IMR-90 (cell line): ENCODE measurements around the gene SAMD11. TPM values are rescaled to one million over a fixed set of nuclear protein-coding genes. Genes with fewer than 3 reads are reported as not detected.

ENCODE experiments used
- ATAC-seq: fragments of 200-7000 bp; cut with Tn5 transposase; 2 replicates; pipeline ENCODE4 v1.9.1; 2020; ENCODE audit warnings: low read depth, mild to moderate bottlenecking, moderate library complexity
- BruUV-seq: library from RNA; stranded (reverse); fragments of 400-500 nt; replicated peaks from 2 replicates; lab custom pipeline; 2021; lab: Mats Ljungman, UMichigan
- CTCF ChIA-PET: fragments of 300-600 bp; formaldehyde crosslinking; extraction: SDS; loops from one replicate; lab custom pipeline; 2021; ENCODE audit warnings: antibody characterized with exemption; lab: Yijun Ruan, JAX
- POLR2A ChIA-PET: fragments of 300-600 bp; sonication (Branson Sonifier 250); formaldehyde crosslinking; loops from one replicate; lab custom pipeline; 2022; ENCODE audit warnings: antibody characterized with exemption; ENCODE audit not compliant: unreplicated experiment; lab: Charles Lee
- DNase-seq: peaks from one replicate; pipeline ENCODE4 v3.0.0; 2013
- H2AFZ ChIP-seq: replicated peaks from 2 replicates; pipeline ENCODE3; 2013; ENCODE audit warnings: low read length, mild to moderate bottlenecking; ENCODE audit not compliant: poor library complexity
- H2AK5ac ChIP-seq: 2 replicates; pipeline ENCODE4 v1.6.1; 2013; ENCODE audit warnings: low read depth, low read length, inconsistent platforms
- H2AK9ac ChIP-seq: replicated peaks from 2 replicates; pipeline ENCODE3; 2013; ENCODE audit warnings: mild to moderate bottlenecking, low read depth, low read length, moderate library complexity; ENCODE audit not compliant: poor library complexity
- H2BK120ac ChIP-seq: 2 replicates; pipeline ENCODE4 v1.6.1; 2013; ENCODE audit warnings: low read depth, low read length, inconsistent platforms
- H2BK15ac ChIP-seq: 3 replicates; pipeline ENCODE4 v1.6.1; 2013; ENCODE audit warnings: low read depth, low read length, inconsistent platforms
- H2BK20ac ChIP-seq: 2 replicates; pipeline ENCODE4 v1.6.1; 2013; ENCODE audit warnings: low read depth, mild to moderate bottlenecking, inconsistent platforms, low read length, moderate library complexity
- H2BK5ac ChIP-seq: 2 replicates; pipeline ENCODE4 v1.6.1; 2013; ENCODE audit warnings: mild to moderate bottlenecking, low read depth, low read length, inconsistent platforms; ENCODE audit not compliant: poor library complexity, severe bottlenecking
- H3K14ac ChIP-seq: replicated peaks from 2 replicates; pipeline ENCODE4 v1.6.1; 2013; ENCODE audit warnings: low read depth, low read length, inconsistent platforms
- H3K18ac ChIP-seq: 2 replicates; pipeline ENCODE4 v1.6.1; 2013; ENCODE audit warnings: low read depth, low read length, control low read depth
- H3K23ac ChIP-seq: 2 replicates; pipeline ENCODE4 v1.6.1; 2013; ENCODE audit warnings: low read depth, low read length, inconsistent platforms
- H3K27ac ChIP-seq: 2 replicates; pipeline ENCODE4 v1.5.1; 2013; ENCODE audit warnings: mild to moderate bottlenecking, control low read depth, low read length; ENCODE audit not compliant: insufficient read depth
- H3K27me3 ChIP-seq: 2 replicates; pipeline ENCODE4 v1.6.1; 2013; ENCODE audit warnings: low read length; ENCODE audit not compliant: control insufficient read depth, insufficient read depth
- H3K36me3 ChIP-seq: 2 replicates; pipeline ENCODE4 v1.6.1; 2013; ENCODE audit warnings: low read length, mixed read lengths; ENCODE audit not compliant: control insufficient read depth, insufficient read depth
- H3K4ac ChIP-seq: 2 replicates; pipeline ENCODE4 v1.6.1; 2013; ENCODE audit warnings: low read depth, low read length, inconsistent platforms
- H3K4me1 ChIP-seq: 2 replicates; pipeline ENCODE4 v1.6.1; 2013; ENCODE audit warnings: low read length, mixed read lengths; ENCODE audit not compliant: control insufficient read depth, insufficient read depth
- H3K4me2 ChIP-seq: 2 replicates; pipeline ENCODE4 v1.6.1; 2013; ENCODE audit warnings: low read depth, mild to moderate bottlenecking, control low read depth, low read length, moderate library complexity
- H3K4me3 ChIP-seq: 2 replicates; pipeline ENCODE4 v1.5.1; 2013; ENCODE audit warnings: low read depth, mild to moderate bottlenecking, control low read depth, low read length, moderate library complexity; ENCODE audit not compliant: insufficient read depth
- H3K56ac ChIP-seq: 2 replicates; pipeline ENCODE4 v1.6.1; 2013; ENCODE audit warnings: low read length, inconsistent platforms; ENCODE audit not compliant: insufficient read depth; ENCODE audit errors: extremely low read depth
- H3K79me1 ChIP-seq, 2 experiments: 2 replicates each; pipeline ENCODE4 v1.6.1; 2013; ENCODE audit warnings: low read length in 2 of 2, inconsistent platforms in 1 of 2, low read depth in 1 of 2
- H3K9ac ChIP-seq: 2 replicates; pipeline ENCODE4 v1.6.1; 2013; ENCODE audit warnings: low read depth, low read length, control low read depth
- H3K9me1 ChIP-seq: 2 replicates; pipeline ENCODE4 v1.6.1; 2013; ENCODE audit warnings: low read length, inconsistent platforms; ENCODE audit not compliant: insufficient read depth
- H3K9me3 ChIP-seq: 2 replicates; pipeline ENCODE4 v1.6.1; 2013; ENCODE audit warnings: low read length; ENCODE audit not compliant: control insufficient read depth, insufficient read depth
- H4K20me1 ChIP-seq: 2 replicates; pipeline ENCODE4 v1.6.1; 2013; ENCODE audit warnings: low read length, inconsistent platforms; ENCODE audit not compliant: insufficient read depth
- H4K5ac ChIP-seq: 2 replicates; pipeline ENCODE4 v1.6.1; 2013; ENCODE audit warnings: mild to moderate bottlenecking, low read depth, low read length, control low read depth
- H4K8ac ChIP-seq, 2 experiments: 2 replicates each; pipeline ENCODE4 v1.6.1; 2013; ENCODE audit warnings: low read depth in 2 of 2, low read length in 2 of 2, control low read depth in 1 of 2, inconsistent platforms in 1 of 2
- H4K91ac ChIP-seq: 2 replicates; pipeline ENCODE4 v1.6.1; 2013; ENCODE audit warnings: low read depth, low read length, inconsistent platforms; ENCODE audit not compliant: insufficient read depth
- ELK1 ChIP-seq: fragments of 150-350 bp; IDR thresholded peaks from 2 replicates; pipeline ENCODE4 v1.6.1; 2016; ENCODE audit warnings: low read depth, mild to moderate bottlenecking, low read length, moderate library complexity, borderline replicate concordance
- FOS ChIP-seq: fragments of 150-350 bp; IDR thresholded peaks from 2 replicates; pipeline ENCODE4 v1.6.1; 2016; ENCODE audit warnings: low read depth, low read length
- MXI1 ChIP-seq: IDR thresholded peaks from 2 replicates; pipeline ENCODE4 v1.6.1; 2012; ENCODE audit warnings: low read depth, mild to moderate bottlenecking, low read length, moderate library complexity, borderline replicate concordance
- NFE2L2 ChIP-seq: fragments of 150-350 bp; IDR thresholded peaks from 2 replicates; pipeline ENCODE4 v1.6.1; 2016; ENCODE audit warnings: low read depth, mild to moderate bottlenecking, low read length
- POLR2A ChIP-seq: IDR thresholded peaks from 2 replicates; pipeline ENCODE4 v1.6.1; 2012; ENCODE audit warnings: mild to moderate bottlenecking, low read depth, low read length
- RAD21 ChIP-seq: IDR thresholded peaks from 2 replicates; pipeline ENCODE4 v1.6.1; 2012; ENCODE audit warnings: low read length, improper control_type of control experiment
- USF2 ChIP-seq: fragments of 150-350 bp; IDR thresholded peaks from 2 replicates; pipeline ENCODE4 v1.6.1; 2017; ENCODE audit warnings: mild to moderate bottlenecking, antibody characterized with exemption, low read length, low read depth
- WGBS, 2 experiments: methylation state at CpG; one replicate each; pipeline versions ENCODE4 v1.1.5 to v1.1.7; 2013; ENCODE audit warnings: missing lambda C conversion rate in 2 of 2; ENCODE audit not compliant: insufficient read length in 1 of 2; ENCODE audit errors: extremely low coverage in 2 of 2; 5-methylcytosine and 5-hydroxymethylcytosine counted together
- dilution Hi-C: fragments of 300-500 bp; cut with HindIII; formaldehyde crosslinking; loops from one replicate; pipeline ENCODE4 v1.14.3; 2018; ENCODE audit warnings: low sequenced_read_pairs; ENCODE audit not compliant: unreplicated experiment
- in situ Hi-C: fragments of 300-500 bp; cut with MboI; formaldehyde crosslinking; loops from 3 replicates; pipeline ENCODE4 v1.14.3; 2019; ENCODE audit warnings: low sequenced_read_pairs, inconsistent platforms, mixed read lengths
- intact Hi-C: fragments of 100-400 bp; cut with micrococcal nuclease; formaldehyde crosslinking; loops from 2 replicates; pipeline ENCODE4 v1.10.0; 2022
- polyA plus RNA-seq, 3 experiments: library from polyadenylated mRNA; depleted of rRNA; stranded (reverse); fragments of >200 nt; gene quantifications; 2 replicates each; pipeline ENCODE4 v1.2.3, GENCODE V29; 2012; ENCODE audit warnings: low replicate concordance in 1 of 3
- total RNA-seq: library from RNA; depleted of rRNA; stranded (reverse); fragments of >200 nt; gene quantifications from 2 replicates; pipeline ENCODE4 v1.2.3, GENCODE V29; 2012

Gene SAMD11
- total and polyA plus RNA-seq, 2 of the 4 experiments (the other 2 are of a cell fraction): 5.9 to 22.9 TPM

GRCh38 chr1:950268-950667 is 26.5 kb downstream of the SAMD11 start:
- intact Hi-C loops (no loop called here), in situ Hi-C loops (no loop called here), dilution Hi-C loops (no loop called here)
- DNase-seq (no peak), ATAC-seq (no peak)
- ChIA-PET CTCF (no interaction called here), POLR2A (no interaction called here)
- peak overlapping the region; percentile 3; the same call in 1 of the 2 replicates for H2BK20ac ChIP-seq
- no peak overlapping the region for H3K56ac ChIP-seq
- H3K14ac ChIP-seq: no peak overlapping the region
- no peak overlapping the region for H2AK5ac ChIP-seq
- BruUV-seq: no TSS peak
- H2BK5ac ChIP-seq: no peak overlapping the region
- H3K79me1 ChIP-seq: peaks cover 9 to 19% of the 10 kb centered on the region in 2 experiments
- peaks cover 7% of the 10 kb centered on the region for H3K9me1 ChIP-seq
- TF ChIP-seq RAD21 (no peak), POLR2A (no peak), ELK1 (no peak), FOS (no peak), USF2 (no peak), NFE2L2 (no peak), MXI1 (no peak)
- H3K23ac ChIP-seq: no peak overlapping the region
- H3K4me1 ChIP-seq: peaks cover 5% of the 10 kb centered on the region; the same call in 1 of the 2 replicates
- no peak overlapping the region for H2AFZ ChIP-seq
- no peak overlapping the region for H3K4ac ChIP-seq
- no peak overlapping the region for H4K8ac ChIP-seq
- H3K9me3 ChIP-seq: no peaks in the 10 kb centered on the region
- H3K9ac ChIP-seq: no peak overlapping the region
- H3K4me3 ChIP-seq: no peak overlapping the region
- no peak overlapping the region for H3K4me2 ChIP-seq
- H2AK9ac ChIP-seq: peak overlapping the region; percentile 55
- 94% methylated on average over 7 of the region's 9 CpGs; no CpG with 5 or more reads in 1 of the 2 experiments for WGBS, 2 experiments
- H4K91ac ChIP-seq: no peak overlapping the region
- H3K27ac ChIP-seq: no peak overlapping the region
- H3K18ac ChIP-seq: no peak overlapping the region
- no peaks in the 10 kb centered on the region for H3K27me3 ChIP-seq
- H4K20me1 ChIP-seq: peaks cover 18% of the 10 kb centered on the region
- H4K5ac ChIP-seq: no peak overlapping the region
- no peak overlapping the region for H2BK15ac ChIP-seq
- peaks cover 85% of the 10 kb centered on the region for H3K36me3 ChIP-seq
- no peak overlapping the region for H2BK120ac ChIP-seq
